SU-DHL-6 (cell line): ENCODE measurements around the gene ADAMTS3.

Experiments used
- H2AFZ ChIP-seq: fragments of 200-600 bp; sonication (generic); 2 replicates; pipeline ENCODE4 v1.6.1; 2014; ENCODE audit warnings: low read depth, mild to moderate bottlenecking, moderate library complexity, mixed read lengths, antibody characterized with exemption, low read length; ENCODE audit not compliant: severe bottlenecking
- H3F3A ChIP-seq: fragments of 200-600 bp; shearing (Covaris generic); 2 replicates; pipeline ENCODE4 v1.6.0; 2016; ENCODE audit warnings: antibody characterized with exemption, mild to moderate bottlenecking; ENCODE audit not compliant: insufficient read depth
- H3K27ac ChIP-seq: fragments of 200-600 bp; sonication (generic); 2 replicates; pipeline ENCODE4 v1.5.1; 2016; ENCODE audit warnings: low read depth, mild to moderate bottlenecking, low read length, moderate library complexity, mixed read lengths
- H3K27me3 ChIP-seq: fragments of 200-600 bp; sonication (generic), shearing (Covaris generic); 2 replicates; pipeline ENCODE4 v1.6.0; 2014; ENCODE audit warnings: mild to moderate bottlenecking, low read length
- H3K36me3 ChIP-seq: fragments of 200-600 bp; sonication (generic); 2 replicates; pipeline ENCODE4 v1.6.1; 2014; ENCODE audit warnings: mild to moderate bottlenecking, low read length, mixed read lengths
- H3K4me2 ChIP-seq: fragments of 300-600, 200-600 bp; shearing (Covaris generic), sonication (generic); 2 replicates; pipeline ENCODE4 v1.6.0; 2014; ENCODE audit warnings: low read length, low read depth, mild to moderate bottlenecking; ENCODE audit not compliant: poor library complexity, severe bottlenecking
- H3K4me3 ChIP-seq: fragments of 200-600 bp; sonication (generic); 2 replicates; pipeline ENCODE4 v1.5.1; 2014; ENCODE audit warnings: antibody characterized with exemption, low read length, mild to moderate bottlenecking, mixed read lengths; ENCODE audit not compliant: insufficient read depth, poor library complexity, severe bottlenecking
- H3K79me2 ChIP-seq: fragments of 200-600 bp; sonication (generic); 2 replicates; pipeline ENCODE4 v1.6.1; 2014; ENCODE audit warnings: mild to moderate bottlenecking, low read length, moderate library complexity; ENCODE audit not compliant: insufficient read depth
- H3K9ac ChIP-seq: fragments of 200-600 bp; sonication (generic); 2 replicates; pipeline ENCODE4 v1.7.0; 2014; ENCODE audit warnings: mild to moderate bottlenecking, low read length
- H3K9me2 ChIP-seq: fragments of 200-600 bp; sonication (generic); replicated peaks from 2 replicates; pipeline ENCODE4 v1.6.1; 2014; ENCODE audit warnings: low read length; ENCODE audit not compliant: insufficient read depth
- H3K9me3 ChIP-seq: fragments of 200-600 bp; sonication (generic); 2 replicates; pipeline ENCODE4 v1.6.1; 2014; ENCODE audit warnings: low read length, mixed read lengths; ENCODE audit not compliant: insufficient read depth
- H4K20me1 ChIP-seq: fragments of 200-600 bp; sonication (generic); 2 replicates; pipeline ENCODE4 v1.6.1; 2014; ENCODE audit warnings: low read depth, mild to moderate bottlenecking, antibody characterized with exemption, low read length, moderate library complexity, mixed read lengths
- EZH2phosphoT487 ChIP-seq: fragments of 200-600 bp; sonication (generic), shearing (Covaris generic); conservative IDR thresholded peaks from 2 replicates; pipeline ENCODE4 v1.6.1; 2018; ENCODE audit warnings: mild to moderate bottlenecking, antibody characterized with exemption, low read length, moderate library complexity, mixed read lengths
- TF ChIP-seq, protein P1 (sequence below): fragments of 200-600 bp; sonication (generic); IDR thresholded peaks from one replicate; pipeline ENCODE4 v1.5.1; 2017; ENCODE audit warnings: antibody characterized with exemption, mild to moderate bottlenecking, low read length, moderate library complexity; ENCODE audit not compliant: insufficient read depth, poor library complexity, severe bottlenecking

Gene ADAMTS3

DNA sequence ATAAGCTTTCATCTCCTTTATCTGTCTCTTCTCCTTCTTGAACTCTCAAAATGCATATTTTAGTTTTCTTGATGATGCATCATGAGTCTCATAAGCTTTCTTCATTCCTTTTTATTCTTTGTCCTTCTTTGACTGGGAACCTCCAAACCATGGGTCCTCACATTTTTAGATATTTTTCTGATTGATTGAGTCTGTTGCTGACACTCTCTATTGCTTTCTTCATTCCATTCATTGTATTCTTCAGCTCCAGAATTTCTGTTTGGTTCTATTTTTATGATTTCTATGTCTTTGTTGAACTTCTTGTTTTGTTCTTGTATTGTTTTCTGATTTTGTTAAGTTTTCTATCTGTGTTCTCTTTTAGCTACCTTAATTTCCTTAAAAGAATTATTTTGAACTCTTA lies 74.9 kb downstream of the ADAMTS3 start:
- H4K20me1 ChIP-seq, result no peaks in the 10 kb centered on the region
- no peaks in the 10 kb centered on the region for H3F3A ChIP-seq
- H3K27me3 ChIP-seq, result no peaks in the 10 kb centered on the region
- no peaks in the 10 kb centered on the region for H3K9me3 ChIP-seq
- no peaks in the 10 kb centered on the region for H3K9me2 ChIP-seq
- no peak overlapping the region for H3K4me2 ChIP-seq
- H3K36me3 ChIP-seq, result no peaks in the 10 kb centered on the region
- no peak overlapping the region for H2AFZ ChIP-seq
- TF ChIP-seq, protein P1, sequence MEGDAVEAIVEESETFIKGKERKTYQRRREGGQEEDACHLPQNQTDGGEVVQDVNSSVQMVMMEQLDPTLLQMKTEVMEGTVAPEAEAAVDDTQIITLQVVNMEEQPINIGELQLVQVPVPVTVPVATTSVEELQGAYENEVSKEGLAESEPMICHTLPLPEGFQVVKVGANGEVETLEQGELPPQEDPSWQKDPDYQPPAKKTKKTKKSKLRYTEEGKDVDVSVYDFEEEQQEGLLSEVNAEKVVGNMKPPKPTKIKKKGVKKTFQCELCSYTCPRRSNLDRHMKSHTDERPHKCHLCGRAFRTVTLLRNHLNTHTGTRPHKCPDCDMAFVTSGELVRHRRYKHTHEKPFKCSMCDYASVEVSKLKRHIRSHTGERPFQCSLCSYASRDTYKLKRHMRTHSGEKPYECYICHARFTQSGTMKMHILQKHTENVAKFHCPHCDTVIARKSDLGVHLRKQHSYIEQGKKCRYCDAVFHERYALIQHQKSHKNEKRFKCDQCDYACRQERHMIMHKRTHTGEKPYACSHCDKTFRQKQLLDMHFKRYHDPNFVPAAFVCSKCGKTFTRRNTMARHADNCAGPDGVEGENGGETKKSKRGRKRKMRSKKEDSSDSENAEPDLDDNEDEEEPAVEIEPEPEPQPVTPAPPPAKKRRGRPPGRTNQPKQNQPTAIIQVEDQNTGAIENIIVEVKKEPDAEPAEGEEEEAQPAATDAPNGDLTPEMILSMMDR, result no peak
- TF ChIP-seq EZH2phosphoT487, result no peak
- no peak overlapping the region for H3K9ac ChIP-seq
- H3K27ac ChIP-seq, result no peak overlapping the region
- H3K4me3 ChIP-seq, result no peak overlapping the region
- no peaks in the 10 kb centered on the region for H3K79me2 ChIP-seq

DNA sequence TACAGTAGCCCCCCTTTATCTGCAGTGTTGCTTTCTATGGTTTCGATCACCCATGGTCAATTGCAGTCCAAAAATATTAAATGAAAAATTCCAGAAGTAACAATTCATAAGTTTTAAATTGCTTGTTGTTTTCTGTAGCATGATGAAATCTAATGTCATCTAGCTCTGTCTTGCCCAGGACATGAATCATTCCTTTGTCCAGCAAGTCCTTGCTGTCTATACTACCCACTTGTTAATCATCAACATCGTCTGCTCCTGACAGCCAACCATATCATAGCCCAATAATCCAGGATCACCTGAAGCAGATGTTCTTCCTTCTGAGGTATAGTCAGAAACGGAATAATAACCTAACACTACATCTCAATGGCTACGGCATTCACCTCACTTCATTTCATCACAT lies 79.8 kb downstream of the ADAMTS3 start:
- H2AFZ ChIP-seq, result no peak overlapping the region
- H3K9me2 ChIP-seq, result no peaks in the 10 kb centered on the region
- TF ChIP-seq, protein P1, result no peak
- no peak for TF ChIP-seq EZH2phosphoT487
- no peaks in the 10 kb centered on the region for H3K27me3 ChIP-seq
- H3K9ac ChIP-seq, result no peak overlapping the region
- no peaks in the 10 kb centered on the region for H3K9me3 ChIP-seq
- no peak overlapping the region for H3K4me2 ChIP-seq
- no peaks in the 10 kb centered on the region for H3K36me3 ChIP-seq
- H3K4me3 ChIP-seq, result no peak overlapping the region
- no peaks in the 10 kb centered on the region for H4K20me1 ChIP-seq
- H3K27ac ChIP-seq, result no peak overlapping the region
- H3K79me2 ChIP-seq, result no peaks in the 10 kb centered on the region
- no peaks in the 10 kb centered on the region for H3F3A ChIP-seq

DNA sequence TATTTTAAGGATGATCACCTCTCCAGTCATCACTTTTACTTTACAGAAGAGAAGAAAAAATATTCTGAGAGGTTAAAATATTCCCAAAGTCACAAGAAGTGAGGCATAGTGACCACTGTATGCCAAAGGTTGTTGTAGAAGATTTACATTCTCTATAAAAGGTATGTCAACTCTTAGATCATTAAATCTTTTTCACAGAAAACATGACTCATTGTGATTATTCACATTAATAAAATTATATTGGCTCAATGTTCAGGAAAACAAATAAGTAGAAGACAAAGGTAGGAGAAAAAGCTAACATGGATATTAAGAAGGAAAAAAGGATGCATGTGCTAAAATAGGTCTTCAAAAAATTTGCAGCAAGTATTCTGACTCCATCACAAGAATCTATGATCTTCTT lies 82.0 kb downstream of the ADAMTS3 start:
- no peaks in the 10 kb centered on the region for H3K79me2 ChIP-seq
- no peak overlapping the region for H3K4me3 ChIP-seq
- no peaks in the 10 kb centered on the region for H3K9me3 ChIP-seq
- no peak overlapping the region for H3K9ac ChIP-seq
- H3K27ac ChIP-seq, result no peak overlapping the region
- no peak overlapping the region for H3K4me2 ChIP-seq
- H4K20me1 ChIP-seq, result no peaks in the 10 kb centered on the region
- no peak for TF ChIP-seq EZH2phosphoT487
- TF ChIP-seq, protein P1, result no peak
- no peaks in the 10 kb centered on the region for H3K27me3 ChIP-seq
- no peak overlapping the region for H2AFZ ChIP-seq
- no peaks in the 10 kb centered on the region for H3K36me3 ChIP-seq
- H3K9me2 ChIP-seq, result no peaks in the 10 kb centered on the region
- H3F3A ChIP-seq, result no peaks in the 10 kb centered on the region

DNA sequence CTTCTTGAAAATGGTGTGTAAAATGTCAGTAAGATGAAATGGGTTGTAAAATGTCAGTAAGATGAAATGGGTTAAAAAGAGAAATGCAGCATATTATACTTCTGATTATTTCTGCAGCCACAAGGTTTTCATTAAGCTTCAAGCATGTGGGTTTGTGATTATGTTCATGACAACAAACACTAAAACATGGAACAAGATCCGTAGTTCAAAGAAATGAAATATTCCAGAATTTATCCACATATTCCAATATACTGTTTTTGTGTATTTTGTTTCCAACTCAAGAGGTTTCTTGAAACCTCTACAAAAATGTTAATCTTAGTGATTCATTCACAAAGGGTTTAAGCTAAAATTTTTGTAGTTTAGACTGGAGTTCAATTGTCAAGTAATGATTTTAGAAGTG lies 84.0 kb downstream of the ADAMTS3 start:
- Histone ChIP-seq H3K27me3 (no peaks in the 10 kb centered on the region), H4K20me1 (no peaks in the 10 kb centered on the region), H3K9ac (no peak overlapping the region), H2AFZ (no peak overlapping the region), H3K4me3 (no peak overlapping the region), H3K79me2 (no peaks in the 10 kb centered on the region), H3K9me3 (no peaks in the 10 kb centered on the region), H3K4me2 (no peak overlapping the region), H3K36me3 (no peaks in the 10 kb centered on the region), H3K27ac (no peak overlapping the region), H3K9me2 (no peaks in the 10 kb centered on the region), H3F3A (no peaks in the 10 kb centered on the region)
- no peak for TF ChIP-seq EZH2phosphoT487
- TF ChIP-seq, protein P1, result no peak
